Loucy (cell line): ENCODE measurements around the gene FGF5.

Experiments used
- H2AFZ ChIP-seq: fragments of 200-600 bp; sonication (generic); 2 replicates; pipeline ENCODE4 v1.6.0; 2016; ENCODE audit warnings: antibody characterized with exemption, mild to moderate bottlenecking, low read length, moderate library complexity
- H3F3A ChIP-seq: fragments of 200-600 bp; 2 replicates; pipeline ENCODE4 v1.6.0; 2016; ENCODE audit warnings: antibody characterized with exemption, low read depth, mild to moderate bottlenecking
- H3K27me3 ChIP-seq: fragments of 200-600 bp; sonication (generic); 2 replicates; pipeline ENCODE4 v1.6.1; 2014; ENCODE audit warnings: low read length, mild to moderate bottlenecking; ENCODE audit not compliant: insufficient read depth, poor library complexity, severe bottlenecking
- H3K36me3 ChIP-seq: fragments of 200-600 bp; sonication (generic); 2 replicates; pipeline ENCODE4 v1.6.1; 2016; ENCODE audit warnings: low read length; ENCODE audit not compliant: insufficient read depth
- H3K4me1 ChIP-seq: fragments of 200-600 bp; sonication (generic); 2 replicates; pipeline ENCODE4 v1.5.1; 2014; ENCODE audit warnings: low read length, mild to moderate bottlenecking; ENCODE audit not compliant: insufficient read depth, poor library complexity, severe bottlenecking
- H3K4me2 ChIP-seq: fragments of 200-600 bp; sonication (generic); 2 replicates; pipeline ENCODE4 v1.6.0; 2014; ENCODE audit warnings: antibody characterized with exemption, low read length, low read depth, mild to moderate bottlenecking; ENCODE audit not compliant: poor library complexity, severe bottlenecking
- H3K4me3 ChIP-seq: fragments of 200-600 bp; sonication (generic); 2 replicates; pipeline ENCODE4 v1.5.1; 2014; ENCODE audit warnings: low read length, mild to moderate bottlenecking, mixed read lengths; ENCODE audit not compliant: poor library complexity, severe bottlenecking
- H3K79me2 ChIP-seq: fragments of 200-600 bp; sonication (generic); 2 replicates; pipeline ENCODE4 v1.6.1; 2014; ENCODE audit warnings: low read length; ENCODE audit not compliant: insufficient read depth
- H3K9ac ChIP-seq: fragments of 200-600 bp; sonication (generic); 2 replicates; pipeline ENCODE4 v1.6.0; 2014; ENCODE audit warnings: mild to moderate bottlenecking, low read depth, low read length, moderate library complexity; ENCODE audit not compliant: poor library complexity, severe bottlenecking
- H3K9me2 ChIP-seq: fragments of 200-600 bp; sonication (generic); replicated peaks from 2 replicates; pipeline ENCODE4 v1.6.1; 2016; ENCODE audit warnings: low read depth, low read length, mixed read lengths
- H3K9me3 ChIP-seq: fragments of 200-600 bp; sonication (generic); 2 replicates; pipeline ENCODE4 v1.6.1; 2014; ENCODE audit warnings: mild to moderate bottlenecking, antibody characterized with exemption, low read length, low read depth; ENCODE audit not compliant: insufficient read depth
- H4K20me1 ChIP-seq: fragments of 200-600 bp; sonication (generic); 2 replicates; pipeline ENCODE4 v1.6.0; 2014; ENCODE audit warnings: antibody characterized with exemption, low read length, mild to moderate bottlenecking; ENCODE audit not compliant: insufficient read depth, poor library complexity, severe bottlenecking
- EZH2phosphoT487 ChIP-seq: fragments of 200-600 bp; IDR thresholded peaks from 2 replicates; pipeline ENCODE4 v1.6.1; 2018; ENCODE audit warnings: antibody characterized with exemption, mild to moderate bottlenecking, moderate library complexity, borderline replicate concordance
- TF ChIP-seq, protein P1 (sequence below): fragments of 200-600 bp; sonication (generic); conservative IDR thresholded peaks from 2 replicates; pipeline ENCODE4 v1.5.1; 2014; ENCODE audit warnings: mild to moderate bottlenecking, antibody characterized with exemption, low read length

Gene FGF5, protein sequence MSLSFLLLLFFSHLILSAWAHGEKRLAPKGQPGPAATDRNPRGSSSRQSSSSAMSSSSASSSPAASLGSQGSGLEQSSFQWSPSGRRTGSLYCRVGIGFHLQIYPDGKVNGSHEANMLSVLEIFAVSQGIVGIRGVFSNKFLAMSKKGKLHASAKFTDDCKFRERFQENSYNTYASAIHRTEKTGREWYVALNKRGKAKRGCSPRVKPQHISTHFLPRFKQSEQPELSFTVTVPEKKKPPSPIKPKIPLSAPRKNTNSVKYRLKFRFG

DNA sequence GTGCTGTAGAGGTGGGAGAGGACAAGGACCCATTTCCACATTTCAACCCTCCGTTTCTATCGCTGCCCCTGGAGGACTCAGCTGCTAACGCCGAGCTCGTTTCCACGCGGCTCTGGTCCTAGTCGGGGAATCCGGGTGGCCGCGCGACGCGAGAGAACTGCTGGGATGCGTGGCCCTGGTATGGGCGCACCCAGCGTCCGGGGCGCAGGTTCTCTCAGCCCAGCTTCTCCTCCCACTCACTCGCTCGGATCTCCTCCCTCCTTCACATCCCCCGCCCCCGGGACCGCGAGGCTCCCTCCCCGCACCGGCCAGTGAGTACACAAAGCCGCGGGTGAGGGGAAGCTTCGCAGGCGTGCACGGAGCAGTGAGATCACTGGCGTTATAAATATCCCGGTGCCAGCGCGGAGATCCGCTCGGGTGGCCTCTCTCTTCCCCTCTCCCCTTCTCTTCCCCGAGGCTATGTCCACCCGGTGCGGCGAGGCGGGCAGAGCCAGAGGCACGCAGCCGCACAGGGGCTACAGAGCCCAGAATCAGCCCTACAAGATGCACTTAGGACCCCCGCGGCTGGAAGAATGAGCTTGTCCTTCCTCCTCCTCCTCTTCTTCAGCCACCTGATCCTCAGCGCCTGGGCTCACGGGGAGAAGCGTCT, at the start of gene FGF5:
Gene FGF5 (plus strand): TSS at position 412 of the 649 bp plus-strand sequence. CDS start 161 bp downstream, at position 573.
- Histone ChIP-seq H3K79me2 (no peaks in the 10 kb centered on the region), H4K20me1 (no peaks in the 10 kb centered on the region), H3K9me2 (no peaks in the 10 kb centered on the region), H3K4me2 (peak within 1 kb of the TSS; percentile 33), H3K27me3 (peaks cover 6% of the 10 kb centered on the region), H3K9ac (no peak within 1 kb of the TSS), H3K4me1 (no peaks in the 10 kb centered on the region), H3K36me3 (no peaks in the 10 kb centered on the region), H3F3A (no peaks in the 10 kb centered on the region), H2AFZ (no peak within 1 kb of the TSS), H3K4me3 (no peak within 1 kb of the TSS), H3K9me3 (no peaks in the 10 kb centered on the region)
- no peak for TF ChIP-seq EZH2phosphoT487
- TF ChIP-seq, protein P1, sequence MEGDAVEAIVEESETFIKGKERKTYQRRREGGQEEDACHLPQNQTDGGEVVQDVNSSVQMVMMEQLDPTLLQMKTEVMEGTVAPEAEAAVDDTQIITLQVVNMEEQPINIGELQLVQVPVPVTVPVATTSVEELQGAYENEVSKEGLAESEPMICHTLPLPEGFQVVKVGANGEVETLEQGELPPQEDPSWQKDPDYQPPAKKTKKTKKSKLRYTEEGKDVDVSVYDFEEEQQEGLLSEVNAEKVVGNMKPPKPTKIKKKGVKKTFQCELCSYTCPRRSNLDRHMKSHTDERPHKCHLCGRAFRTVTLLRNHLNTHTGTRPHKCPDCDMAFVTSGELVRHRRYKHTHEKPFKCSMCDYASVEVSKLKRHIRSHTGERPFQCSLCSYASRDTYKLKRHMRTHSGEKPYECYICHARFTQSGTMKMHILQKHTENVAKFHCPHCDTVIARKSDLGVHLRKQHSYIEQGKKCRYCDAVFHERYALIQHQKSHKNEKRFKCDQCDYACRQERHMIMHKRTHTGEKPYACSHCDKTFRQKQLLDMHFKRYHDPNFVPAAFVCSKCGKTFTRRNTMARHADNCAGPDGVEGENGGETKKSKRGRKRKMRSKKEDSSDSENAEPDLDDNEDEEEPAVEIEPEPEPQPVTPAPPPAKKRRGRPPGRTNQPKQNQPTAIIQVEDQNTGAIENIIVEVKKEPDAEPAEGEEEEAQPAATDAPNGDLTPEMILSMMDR, result no peak

DNA sequence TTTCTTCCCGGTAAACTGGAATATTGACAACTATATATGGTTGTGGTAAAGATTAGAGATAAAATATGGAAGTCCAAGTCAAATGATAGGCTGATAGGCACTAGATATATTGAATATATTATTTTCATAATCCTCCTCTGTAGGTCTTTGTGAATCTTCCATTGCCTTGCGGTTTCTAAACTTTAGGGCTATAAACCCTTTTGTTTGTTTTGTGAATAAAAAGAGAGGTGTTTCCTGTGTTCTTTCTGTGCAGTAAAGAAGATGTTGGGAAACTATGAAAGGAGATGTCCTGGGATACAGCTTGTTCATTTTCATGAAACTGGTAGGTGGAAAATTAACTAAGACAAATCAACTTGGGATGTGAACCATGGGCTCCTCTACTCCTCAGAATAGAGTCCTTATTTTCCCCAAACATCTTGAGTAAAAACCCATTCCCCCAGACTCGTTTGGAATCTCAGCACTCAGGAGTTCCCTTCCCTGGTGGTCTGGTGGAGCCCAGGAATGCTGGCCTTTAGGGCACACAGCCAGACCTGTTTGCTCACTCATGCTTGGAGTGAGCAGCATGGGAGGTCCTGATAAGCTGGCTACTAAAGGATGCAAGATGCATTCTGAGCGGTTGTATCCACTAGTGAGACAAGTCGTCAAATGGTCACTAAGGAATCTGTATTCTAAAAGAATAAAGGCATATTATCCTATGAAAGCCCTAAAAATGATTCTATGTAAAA, 47.0 kb upstream of the FGF5 start:
- H3K36me3 ChIP-seq, result no peaks in the 10 kb centered on the region
- H4K20me1 ChIP-seq, result no peaks in the 10 kb centered on the region
- H3K9ac ChIP-seq, result no peak overlapping the region
- H3K4me2 ChIP-seq, result no peak overlapping the region
- H3K9me3 ChIP-seq, result no peaks in the 10 kb centered on the region
- H3K79me2 ChIP-seq, result no peaks in the 10 kb centered on the region
- no peaks in the 10 kb centered on the region for H3F3A ChIP-seq
- no peak overlapping the region for H3K4me3 ChIP-seq
- H2AFZ ChIP-seq, result 0 out of 2 replicates have a peak overlapping the region, but pooled peaks have one; percentile 3
- H3K9me2 ChIP-seq, result no peaks in the 10 kb centered on the region
- TF ChIP-seq, protein P1, result no peak
- TF ChIP-seq EZH2phosphoT487, result no peak
- H3K27me3 ChIP-seq, result no peaks in the 10 kb centered on the region
- no peaks in the 10 kb centered on the region for H3K4me1 ChIP-seq

DNA sequence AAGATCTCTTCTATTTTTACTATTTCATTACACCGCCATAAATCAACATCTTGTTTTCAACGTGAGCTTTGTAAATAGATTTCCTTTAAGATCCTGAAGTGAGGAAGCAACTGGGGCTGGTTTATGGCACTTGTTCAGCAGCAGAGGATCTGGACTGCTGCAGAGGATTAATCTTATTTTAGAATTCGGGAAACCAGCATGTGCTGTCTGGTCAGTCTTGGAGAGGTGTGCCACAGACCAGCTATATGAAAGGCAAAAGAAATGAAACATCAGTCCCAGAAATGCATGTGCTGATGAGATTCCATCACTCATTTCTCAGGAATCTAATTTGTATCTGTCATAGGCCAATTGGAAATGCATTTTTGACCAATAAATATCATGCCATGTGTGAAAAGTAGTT, 45.8 kb upstream of the FGF5 start:
- Histone ChIP-seq H4K20me1 (no peaks in the 10 kb centered on the region), H3K4me3 (no peak overlapping the region), H3K4me1 (peaks cover 5% of the 10 kb centered on the region), H3K36me3 (no peaks in the 10 kb centered on the region), H2AFZ (no peak overlapping the region), H3K27me3 (no peaks in the 10 kb centered on the region), H3F3A (no peaks in the 10 kb centered on the region), H3K9ac (no peak overlapping the region), H3K79me2 (no peaks in the 10 kb centered on the region), H3K9me3 (no peaks in the 10 kb centered on the region), H3K9me2 (no peaks in the 10 kb centered on the region), H3K4me2 (no peak overlapping the region)
- TF ChIP-seq, protein P1, result no peak
- TF ChIP-seq EZH2phosphoT487, result no peak
